DND-41 (cell line): ENCODE data around the gene ECI1.

ENCODE experiments used
- ATAC-seq: fragments of 200-7000 bp; cut with Tn5 transposase; 3 replicates; pipeline ENCODE4 v1.9.1; 2021; ENCODE audit warnings: low read depth; ENCODE audit not compliant: insufficient read depth
- DNase-seq: peaks from one replicate; pipeline ENCODE4 v3.0.0-alpha.2; 2020
- H2AFZ ChIP-seq: 2 replicates; pipeline ENCODE4 v1.6.0; 2012; ENCODE audit warnings: low read depth, low read length
- H3K27ac ChIP-seq: 2 replicates; pipeline ENCODE4 v1.5.1; 2012; ENCODE audit warnings: low read length, inconsistent platforms
- H3K27me3 ChIP-seq: fragments of 200-600 bp; sonication (generic); 2 replicates; pipeline ENCODE4 v1.6.0; 2012; ENCODE audit warnings: low read length, mild to moderate bottlenecking, inconsistent platforms; ENCODE audit not compliant: insufficient read depth, poor library complexity
- H3K36me3 ChIP-seq: 2 replicates; pipeline ENCODE4 v1.5.1; 2012; ENCODE audit warnings: low read length, inconsistent platforms; ENCODE audit not compliant: insufficient read depth
- H3K4me1 ChIP-seq: 2 replicates; pipeline ENCODE4 v1.5.1; 2012; ENCODE audit warnings: mild to moderate bottlenecking, low read length; ENCODE audit not compliant: insufficient read depth
- H3K4me2 ChIP-seq: 2 replicates; pipeline ENCODE4 v1.6.0; 2012; ENCODE audit warnings: mild to moderate bottlenecking, moderate library complexity, low read length, inconsistent platforms; ENCODE audit not compliant: insufficient read depth
- H3K4me3 ChIP-seq, 2 experiments: fragments of 200-600 bp in 1 of 2; shearing (Covaris generic) in 1 of 2; 2 replicates each; pipeline ENCODE4 v1.5.1; 2012 to 2016; ENCODE audit warnings: inconsistent platforms in 2 of 2, low read length in 2 of 2, mild to moderate bottlenecking in 2 of 2, low read depth in 1 of 2, moderate library complexity in 1 of 2
- H3K79me2 ChIP-seq: 2 replicates; pipeline ENCODE4 v1.6.0; 2012; ENCODE audit warnings: low read length, inconsistent platforms; ENCODE audit not compliant: insufficient read depth
- H3K9ac ChIP-seq: 2 replicates; pipeline ENCODE4 v1.6.0; 2012; ENCODE audit warnings: low read depth, mild to moderate bottlenecking, inconsistent platforms, low read length, moderate library complexity
- H3K9me3 ChIP-seq: 2 replicates; pipeline ENCODE4 v1.5.1; 2012; ENCODE audit warnings: low read length, moderate library complexity, mild to moderate bottlenecking, inconsistent platforms; ENCODE audit not compliant: insufficient read depth, severe bottlenecking
- H4K20me1 ChIP-seq: 2 replicates; pipeline ENCODE4 v1.6.0; 2012; ENCODE audit warnings: low read length; ENCODE audit not compliant: insufficient read depth
- CTCF ChIP-seq: IDR thresholded peaks from 2 replicates; pipeline ENCODE4 v1.5.1; 2012; ENCODE audit warnings: borderline replicate concordance, low read length, moderate library complexity, mild to moderate bottlenecking; ENCODE audit not compliant: poor library complexity, severe bottlenecking; ENCODE audit errors: extremely low read depth
- EZH2 ChIP-seq: IDR thresholded peaks from 3 replicates; pipeline ENCODE4 v1.6.1; 2012; ENCODE audit warnings: borderline replicate concordance, low read depth, mild to moderate bottlenecking, moderate library complexity, low read length, inconsistent platforms; ENCODE audit not compliant: severe bottlenecking

Gene ECI1

GRCh38 chr16:2282262-2282661, 30.9 kb upstream of the ECI1 start:
- no peak overlapping the region for H3K4me2 ChIP-seq
- no peak overlapping the region for H3K4me3 ChIP-seq
- H3K9ac ChIP-seq: no peak overlapping the region
- no peak for ATAC-seq
- no peak overlapping the region for H3K27ac ChIP-seq
- peaks cover 6% of the 10 kb centered on the region; the same call in 1 of the 2 replicates for H4K20me1 ChIP-seq
- H3K4me1 ChIP-seq: no peaks in the 10 kb centered on the region
- H3K27me3 ChIP-seq: no peaks in the 10 kb centered on the region
- no peaks in the 10 kb centered on the region for H3K36me3 ChIP-seq
- TF ChIP-seq EZH2: no peak
- TF ChIP-seq CTCF: no peak
- no peak for DNase-seq
- no peak overlapping the region for H2AFZ ChIP-seq
- no peaks in the 10 kb centered on the region for H3K9me3 ChIP-seq
- H3K79me2 ChIP-seq: no peaks in the 10 kb centered on the region

GRCh38 chr16:2280981-2281542, 29.7 kb upstream of the ECI1 start:
- Histone ChIP-seq H4K20me1 (peaks cover 6% of the 10 kb centered on the region; the same call in 1 of the 2 replicates), H3K27me3 (no peaks in the 10 kb centered on the region), H2AFZ (no peak overlapping the region), H3K9me3 (no peaks in the 10 kb centered on the region), H3K36me3 (no peaks in the 10 kb centered on the region), H3K4me2 (no peak overlapping the region), H3K4me3 (no peak overlapping the region), H3K27ac (no peak overlapping the region), H3K79me2 (no peaks in the 10 kb centered on the region), H3K4me1 (no peaks in the 10 kb centered on the region), H3K9ac (no peak overlapping the region)
- TF ChIP-seq EZH2: no peak
- no peak for TF ChIP-seq CTCF
- no peak for DNase-seq
- no peak for ATAC-seq

GRCh38 chr16:2280461-2280860, 29.1 kb upstream of the ECI1 start:
- Histone ChIP-seq H3K4me2 (no peak overlapping the region), H3K27ac (no peak overlapping the region), H3K27me3 (no peaks in the 10 kb centered on the region), H4K20me1 (peaks cover 6% of the 10 kb centered on the region; the same call in 1 of the 2 replicates), H3K9ac (no peak overlapping the region), H3K9me3 (no peaks in the 10 kb centered on the region), H3K4me1 (no peaks in the 10 kb centered on the region), H3K4me3 (no peak overlapping the region), H3K36me3 (no peaks in the 10 kb centered on the region), H3K79me2 (no peaks in the 10 kb centered on the region), H2AFZ (no peak overlapping the region)
- TF ChIP-seq EZH2 (no peak), CTCF (no peak)
- DNase-seq (no peak), ATAC-seq (no peak)
